Mesodermal cell (in vitro differentiated cells): ENCODE results near the gene INAVA.
"Not testable (repeated sequence)": the region's sequence is repeated elsewhere in the genome, so short reads cannot be mapped to it uniquely, and the experiment has no call there.

Experiments used
- H3K27ac ChIP-seq: 2 replicates; pipeline ENCODE4 v1.7.0; 2013; ENCODE audit warnings: mild to moderate bottlenecking, low read depth, low read length, moderate library complexity; ENCODE audit not compliant: severe bottlenecking
- H3K36me3 ChIP-seq: 2 replicates; pipeline ENCODE4 v1.7.1; 2013; ENCODE audit warnings: mild to moderate bottlenecking, low read length, moderate library complexity; ENCODE audit not compliant: control insufficient read depth, insufficient read depth
- H3K4me1 ChIP-seq: one replicate; pipeline ENCODE4 v1.7.1; 2013; ENCODE audit warnings: mild to moderate bottlenecking, low read length; ENCODE audit not compliant: insufficient read depth, control insufficient read depth, poor library complexity, severe bottlenecking
- H3K4me3 ChIP-seq: 2 replicates; pipeline ENCODE4 v1.7.0; 2013; ENCODE audit warnings: low read length, control low read depth, mild to moderate bottlenecking; ENCODE audit not compliant: insufficient read depth, poor library complexity, severe bottlenecking; ENCODE audit errors: extremely low read depth
- H3K9me3 ChIP-seq: 2 replicates; pipeline ENCODE4 v1.7.1; 2013; ENCODE audit warnings: mild to moderate bottlenecking, low read length, moderate library complexity; ENCODE audit not compliant: control insufficient read depth
- WGBS, 2 experiments: methylation state at CpG; one replicate each; pipeline ENCODE4 v1.1.5; 2013; ENCODE audit warnings: missing lambda C conversion rate in 2 of 2; ENCODE audit not compliant: insufficient coverage in 2 of 2; 5-methylcytosine and 5-hydroxymethylcytosine counted together

The INAVA gene

GRCh38 chr1:200945111-200945510 lies 50.4 kb downstream of the INAVA start:
- WGBS, 2 experiments, result no CpG with 5 or more reads among the region's 3 CpGs

GRCh38 chr1:200947059-200947566 lies 52.4 kb downstream of the INAVA start:
- Histone ChIP-seq H3K36me3 (no peaks in the 10 kb centered on the region), H3K27ac (no peak overlapping the region), H3K4me3 (no peak overlapping the region), H3K9me3 (no peaks in the 10 kb centered on the region), H3K4me1 (no peaks in the 10 kb centered on the region)
- WGBS, 2 experiments, result 75 to 80% methylated on average over 1 to 2 of the region's 3 CpGs

More at GRCh38 chr1:200945111-200945510, 50.4 kb downstream of the INAVA start:
- no peak overlapping the region for H3K27ac ChIP-seq
- no peaks in the 10 kb centered on the region for H3K4me1 ChIP-seq
- no peaks in the 10 kb centered on the region for H3K36me3 ChIP-seq
- H3K9me3 ChIP-seq, result no peaks in the 10 kb centered on the region
- no peak overlapping the region for H3K4me3 ChIP-seq

- no peak overlapping the region for H3K27ac ChIP-seq
- no peaks in the 10 kb centered on the region for H3K4me1 ChIP-seq
- WGBS, 2 experiments, result 89 to 92% methylated on average over 6 to 7 of the region's 8 CpGs
- H3K36me3 ChIP-seq, result no peaks in the 10 kb centered on the region
- no peak overlapping the region for H3K4me3 ChIP-seq
- H3K9me3 ChIP-seq, result no peaks in the 10 kb centered on the region
These were observed 54.9 kb downstream of the INAVA start for GRCh38 chr1:200949626-200950025.

GRCh38 chr1:200951016-200951415 lies 56.3 kb downstream of the INAVA start:
- Histone ChIP-seq H3K27ac (no peak overlapping the region), H3K4me1 (no peaks in the 10 kb centered on the region), H3K36me3 (no peaks in the 10 kb centered on the region), H3K4me3 (no peak overlapping the region), H3K9me3 (no peaks in the 10 kb centered on the region)
- WGBS, 2 experiments, result 100% methylated on average over 2 of the region's 2 CpGs

- WGBS, 2 experiments, result 87 to 92% methylated on average over 2 to 3 of the region's 3 CpGs
- peaks cover 1% of the 10 kb centered on the region for H3K4me1 ChIP-seq
- H3K27ac ChIP-seq, result no peak overlapping the region
These were observed 59.7 kb downstream of the INAVA start for GRCh38 chr1:200954434-200954833.

GRCh38 chr1:200958597-200958996 lies 63.9 kb downstream of the INAVA start:
- WGBS, 2 experiments, result 85 to 95% methylated on average over 9 to 11 of the region's 11 CpGs
- H3K4me3 ChIP-seq, result no peak overlapping the region
- no peak overlapping the region for H3K27ac ChIP-seq
- H3K4me1 ChIP-seq, result peaks cover 2% of the 10 kb centered on the region
- no peaks in the 10 kb centered on the region for H3K9me3 ChIP-seq
- no peaks in the 10 kb centered on the region for H3K36me3 ChIP-seq

More at GRCh38 chr1:200954434-200954833, 59.7 kb downstream of the INAVA start:
- Histone ChIP-seq H3K9me3 (no peaks in the 10 kb centered on the region), H3K36me3 (no peaks in the 10 kb centered on the region), H3K4me3 (no peak overlapping the region)

GRCh38 chr1:200959411-200959921 lies 64.8 kb downstream of the INAVA start:
- WGBS, 2 experiments, result 62 to 72% methylated on average over 11 to 15 of the region's 15 CpGs
- Histone ChIP-seq H3K27ac (no peak overlapping the region), H3K9me3 (no peaks in the 10 kb centered on the region), H3K36me3 (no peaks in the 10 kb centered on the region), H3K4me1 (peaks cover 2% of the 10 kb centered on the region), H3K4me3 (no peak overlapping the region)

GRCh38 chr1:200960236-200960947 lies 65.7 kb downstream of the INAVA start:
- H3K27ac ChIP-seq, result no peak overlapping the region
- H3K9me3 ChIP-seq, result no peaks in the 10 kb centered on the region
- no peaks in the 10 kb centered on the region for H3K36me3 ChIP-seq
- 83 to 96% methylated on average over 5 to 9 of the region's 9 CpGs for WGBS, 2 experiments
- no peak overlapping the region for H3K4me3 ChIP-seq
- H3K4me1 ChIP-seq, result peaks cover 2% of the 10 kb centered on the region

- Histone ChIP-seq H3K9me3 (no peaks in the 10 kb centered on the region), H3K4me1 (peaks cover 2% of the 10 kb centered on the region), H3K4me3 (no peak overlapping the region), H3K36me3 (no peaks in the 10 kb centered on the region), H3K27ac (no peak overlapping the region)
- WGBS, 2 experiments, result 100% methylated on average over 1 to 2 of the region's 4 CpGs
These were observed 66.2 kb downstream of the INAVA start for GRCh38 chr1:200960948-200961340.

GRCh38 chr1:200962151-200962550 lies 67.5 kb downstream of the INAVA start:
- H3K9me3 ChIP-seq, result not testable (repeated sequence)
- 97 to 98% methylated on average over 4 to 11 of the region's 11 CpGs for WGBS, 2 experiments

GRCh38 chr1:200962631-200963030 lies 67.9 kb downstream of the INAVA start:
- Histone ChIP-seq H3K9me3 (no peaks in the 10 kb centered on the region), H3K36me3 (no peaks in the 10 kb centered on the region), H3K27ac (no peak overlapping the region), H3K4me1 (peaks cover 2% of the 10 kb centered on the region), H3K4me3 (no peak overlapping the region)
- WGBS, 2 experiments, result 88 to 100% methylated on average over 3 of the region's 4 CpGs

More at GRCh38 chr1:200962151-200962550, 67.5 kb downstream of the INAVA start:
- H3K4me1 ChIP-seq, H3K36me3 ChIP-seq, H3K27ac ChIP-seq, H3K4me3 ChIP-seq: not testable (repeated sequence)
